ENCODE results near the gene TRIM32. TPM values are rescaled to one million over a fixed set of nuclear protein-coding genes. Genes with fewer than 3 reads are reported as not detected.

TRIM32 gene
- total and polyA plus RNA-seq, 4 donors, result 3.3 to 25.5 (median 13.1) TPM

DNA sequence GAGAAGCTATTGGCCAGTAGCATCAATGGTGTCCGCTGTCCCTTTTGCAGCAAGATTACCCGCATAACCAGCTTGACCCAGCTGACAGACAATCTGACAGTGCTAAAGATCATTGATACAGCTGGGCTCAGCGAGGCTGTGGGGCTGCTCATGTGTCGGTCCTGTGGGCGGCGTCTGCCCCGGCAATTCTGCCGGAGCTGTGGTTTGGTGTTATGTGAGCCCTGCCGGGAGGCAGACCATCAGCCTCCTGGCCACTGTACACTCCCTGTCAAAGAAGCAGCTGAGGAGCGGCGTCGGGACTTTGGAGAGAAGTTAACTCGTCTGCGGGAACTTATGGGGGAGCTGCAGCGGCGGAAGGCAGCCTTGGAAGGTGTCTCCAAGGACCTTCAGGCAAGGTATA lies 10.8 kb downstream of the TRIM32 start:
- no peak overlapping the region for H3K27ac ChIP-seq (ENCODE audit: low read depth in 1 of 2, low read length in 2 of 2)
- H3K36me3 ChIP-seq (ENCODE audit: control insufficient read depth in 1 of 2, insufficient read depth in 2 of 2, low read length in 1 of 2), result peaks cover 0 to 14% of the 10 kb centered on the region in 2 donors
- DNase-seq (no peak), ATAC-seq (ENCODE audit: low FRiP score) (no peak)
- H3K4me1 ChIP-seq (ENCODE audit: control insufficient read depth in 1 of 2, insufficient read depth in 2 of 2, low read length in 2 of 2), result peaks cover 3 to 4% of the 10 kb centered on the region in 2 donors
- H3K27me3 ChIP-seq (ENCODE audit: control insufficient read depth in 1 of 2, insufficient read depth in 2 of 2, low read length in 1 of 2), result no peaks in the 10 kb centered on the region
- intact Hi-C loops (cut with DNase I), result no loop called here
- 83 to 91% methylated on average over 16 of the region's 16 CpGs for WGBS, 2 donors
- H3K9me3 ChIP-seq (ENCODE audit: control insufficient read depth, low read length), result no peaks in the 10 kb centered on the region
- H3K4me3 ChIP-seq (ENCODE audit: low read length in 2 of 2), result no peak overlapping the region

DNA sequence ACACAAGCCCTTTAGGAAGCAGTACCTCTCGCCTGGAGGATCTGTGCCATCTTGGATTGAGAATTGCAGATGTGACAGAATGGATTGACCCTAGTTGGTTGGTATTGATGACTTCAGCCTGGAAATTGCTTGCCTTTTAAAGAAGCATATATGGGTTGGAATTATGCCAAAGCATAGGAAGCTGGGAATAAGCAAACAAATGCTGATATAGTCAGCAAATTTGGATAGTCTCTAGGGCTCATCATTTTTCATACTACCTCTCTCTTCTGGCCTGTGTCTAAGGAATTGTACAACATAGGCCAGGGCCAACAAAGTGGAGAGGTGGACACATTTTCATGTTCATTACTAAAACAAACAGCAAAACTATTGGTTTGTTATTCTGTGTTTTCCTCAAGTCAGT lies 13.2 kb downstream of the TRIM32 start:
- DNase-seq (no peak), ATAC-seq (ENCODE audit: low FRiP score) (no peak)
- Histone ChIP-seq H3K9me3 (ENCODE audit: control insufficient read depth, low read length) (no peaks in the 10 kb centered on the region), H3K36me3 (ENCODE audit: control insufficient read depth in 1 of 2, insufficient read depth in 2 of 2, low read length in 1 of 2) (peaks cover 0 to 14% of the 10 kb centered on the region in 2 donors), H3K27me3 (ENCODE audit: control insufficient read depth in 1 of 2, insufficient read depth in 2 of 2, low read length in 1 of 2) (no peaks in the 10 kb centered on the region), H3K27ac (ENCODE audit: low read depth in 1 of 2, low read length in 2 of 2) (no peak overlapping the region), H3K4me1 (ENCODE audit: control insufficient read depth in 1 of 2, insufficient read depth in 2 of 2, low read length in 2 of 2) (no peaks in the 10 kb centered on the region), H3K4me3 (ENCODE audit: low read length in 2 of 2) (no peak overlapping the region)
- intact Hi-C loops (cut with DNase I), result no loop called here
- 96 to 100% methylated on average over 1 of the region's 1 CpG for WGBS, 2 donors

DNA sequence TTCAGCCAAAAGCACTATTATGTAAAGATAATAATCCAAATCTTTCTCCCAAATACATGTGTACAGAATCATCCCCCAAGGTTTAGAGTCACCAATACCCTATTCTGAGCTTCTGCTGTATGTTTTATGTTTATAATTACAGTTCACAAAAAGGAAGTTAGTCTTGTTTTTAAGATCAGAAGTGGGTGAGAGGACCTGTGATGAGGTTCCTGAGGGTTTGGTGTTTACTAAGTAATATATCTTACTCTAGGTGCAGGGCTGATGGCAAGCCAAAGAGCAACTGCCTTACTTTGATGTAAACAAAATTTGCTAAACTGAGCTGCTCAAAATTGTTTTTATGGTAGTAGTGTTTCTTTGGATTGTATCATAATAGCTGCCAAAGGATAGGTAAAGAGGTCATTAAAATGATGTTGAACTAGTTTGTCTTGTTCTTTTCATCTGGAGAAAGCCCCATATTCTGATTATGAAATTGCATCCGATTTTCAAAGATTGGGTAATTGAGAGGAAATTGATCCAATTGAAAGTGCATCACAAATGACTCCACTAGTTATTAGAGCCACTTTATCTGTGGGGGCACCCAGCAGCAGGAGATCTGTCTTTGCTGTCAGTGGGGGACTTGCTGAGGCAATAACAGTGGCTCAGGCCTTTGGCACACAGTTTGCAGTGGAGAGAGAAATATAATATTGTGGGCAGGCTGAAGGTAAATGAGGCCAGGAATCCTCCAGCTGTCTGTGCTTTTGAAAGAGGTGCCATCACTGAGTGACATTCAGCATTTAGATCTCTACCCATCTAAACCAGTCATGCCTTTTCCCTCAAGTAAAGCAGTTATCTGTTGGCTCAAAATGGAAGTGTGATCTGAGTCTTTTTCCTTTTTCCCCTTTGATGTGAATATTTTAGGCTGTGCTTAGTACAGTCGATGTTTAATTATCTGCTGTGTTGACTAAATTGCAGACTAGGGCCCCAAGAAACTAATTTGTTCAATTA lies 14.1 kb downstream of the TRIM32 start:
- intact Hi-C loops (cut with DNase I), result no loop called here
- Histone ChIP-seq H3K4me3 (ENCODE audit: low read length in 2 of 2) (no peak overlapping the region), H3K36me3 (ENCODE audit: control insufficient read depth in 1 of 2, insufficient read depth in 2 of 2, low read length in 1 of 2) (peaks cover 0 to 14% of the 10 kb centered on the region in 2 donors), H3K27me3 (ENCODE audit: control insufficient read depth in 1 of 2, insufficient read depth in 2 of 2, low read length in 1 of 2) (no peaks in the 10 kb centered on the region), H3K9me3 (ENCODE audit: control insufficient read depth, low read length) (no peaks in the 10 kb centered on the region), H3K27ac (ENCODE audit: low read depth in 1 of 2, low read length in 2 of 2) (no peak overlapping the region), H3K4me1 (ENCODE audit: control insufficient read depth in 1 of 2, insufficient read depth in 2 of 2, low read length in 2 of 2) (no peaks in the 10 kb centered on the region)
- WGBS, 2 donors, result 88 to 91% methylated on average over 2 of the region's 2 CpGs
- no peak for DNase-seq
- ATAC-seq (ENCODE audit: low FRiP score), result no peak

DNA sequence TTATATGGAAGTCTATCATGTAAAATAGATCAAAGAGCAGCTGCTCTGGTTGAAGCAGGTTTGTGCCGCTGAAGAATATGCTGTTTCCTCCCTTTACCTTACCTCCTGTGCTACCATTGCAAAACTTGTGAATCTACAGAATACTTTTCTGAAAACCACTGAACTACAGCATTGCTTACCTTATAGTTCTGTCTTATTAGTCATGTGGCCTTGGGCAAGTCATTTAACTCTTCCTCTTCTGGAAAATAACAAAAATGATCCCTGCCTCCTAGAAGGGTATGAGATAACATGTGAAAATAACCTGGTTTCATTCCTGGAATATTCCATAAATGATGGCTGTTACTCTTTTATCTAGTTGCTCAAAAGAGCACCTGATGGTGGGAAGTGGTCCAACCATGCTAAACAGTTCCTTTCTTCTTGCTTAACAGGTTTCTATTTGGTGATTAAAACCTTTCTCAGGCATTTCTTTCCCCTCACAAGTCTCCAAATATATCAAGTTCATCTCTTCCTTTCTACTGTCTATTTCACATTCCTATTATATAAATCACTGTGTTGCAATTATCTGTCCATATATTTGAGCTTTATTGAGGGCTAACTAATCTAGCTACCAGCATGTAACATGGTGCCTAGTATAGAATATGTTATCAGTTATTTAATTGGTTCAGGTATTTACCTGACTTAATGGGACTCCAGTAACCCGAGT lies 15.0 kb downstream of the TRIM32 start:
- no peaks in the 10 kb centered on the region for H3K27me3 ChIP-seq (ENCODE audit: control insufficient read depth in 1 of 2, insufficient read depth in 2 of 2, low read length in 1 of 2)
- no peaks in the 10 kb centered on the region for H3K9me3 ChIP-seq (ENCODE audit: control insufficient read depth, low read length)
- H3K27ac ChIP-seq (ENCODE audit: low read depth in 1 of 2, low read length in 2 of 2), result no peak overlapping the region
- no peak for DNase-seq
- ATAC-seq (ENCODE audit: low FRiP score), result no peak
- WGBS, 2 donors, result 72 to 97% methylated on average over 2 of the region's 2 CpGs
- H3K36me3 ChIP-seq (ENCODE audit: control insufficient read depth in 1 of 2, insufficient read depth in 2 of 2, low read length in 1 of 2), result peaks cover 0 to 14% of the 10 kb centered on the region in 2 donors
- intact Hi-C loops (cut with DNase I), result no loop called here
- no peaks in the 10 kb centered on the region for H3K4me1 ChIP-seq (ENCODE audit: control insufficient read depth in 1 of 2, insufficient read depth in 2 of 2, low read length in 2 of 2)
- no peak overlapping the region for H3K4me3 ChIP-seq (ENCODE audit: low read length in 2 of 2)

DNA sequence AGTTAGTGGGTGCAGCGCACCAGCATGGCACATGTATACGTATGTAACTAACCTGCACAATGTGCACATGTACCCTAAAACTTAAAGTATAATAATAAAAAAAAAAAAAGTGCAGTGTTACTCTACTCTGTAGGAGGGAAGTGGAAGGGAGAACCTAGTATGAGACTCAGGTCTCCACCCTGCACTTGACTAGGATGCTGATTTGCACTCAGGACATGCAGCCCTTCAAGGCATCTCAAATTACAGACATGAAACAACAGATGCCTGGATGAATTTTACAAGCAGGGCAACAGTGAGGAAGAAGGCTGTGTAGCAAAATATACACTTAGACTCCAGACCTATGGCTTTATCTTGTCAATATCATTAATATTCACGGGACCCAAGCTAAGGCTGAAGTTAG lies 16.5 kb downstream of the TRIM32 start:
- ATAC-seq (ENCODE audit: low FRiP score), result no peak
- no peaks in the 10 kb centered on the region for H3K9me3 ChIP-seq (ENCODE audit: control insufficient read depth, low read length)
- intact Hi-C loops (cut with DNase I), result no loop called here
- no peak overlapping the region for H3K27ac ChIP-seq (ENCODE audit: low read depth in 1 of 2, low read length in 2 of 2)
- no peak for DNase-seq
- H3K27me3 ChIP-seq (ENCODE audit: control insufficient read depth in 1 of 2, insufficient read depth in 2 of 2, low read length in 1 of 2), result no peaks in the 10 kb centered on the region
- H3K36me3 ChIP-seq (ENCODE audit: control insufficient read depth in 1 of 2, insufficient read depth in 2 of 2, low read length in 1 of 2), result peaks cover 0 to 5% of the 10 kb centered on the region in 2 donors
- 88 to 99% methylated on average over 1 to 3 of the region's 3 CpGs for WGBS, 2 donors
- no peaks in the 10 kb centered on the region for H3K4me1 ChIP-seq (ENCODE audit: control insufficient read depth in 1 of 2, insufficient read depth in 2 of 2, low read length in 2 of 2)
- no peak overlapping the region for H3K4me3 ChIP-seq (ENCODE audit: low read length in 2 of 2)

DNA sequence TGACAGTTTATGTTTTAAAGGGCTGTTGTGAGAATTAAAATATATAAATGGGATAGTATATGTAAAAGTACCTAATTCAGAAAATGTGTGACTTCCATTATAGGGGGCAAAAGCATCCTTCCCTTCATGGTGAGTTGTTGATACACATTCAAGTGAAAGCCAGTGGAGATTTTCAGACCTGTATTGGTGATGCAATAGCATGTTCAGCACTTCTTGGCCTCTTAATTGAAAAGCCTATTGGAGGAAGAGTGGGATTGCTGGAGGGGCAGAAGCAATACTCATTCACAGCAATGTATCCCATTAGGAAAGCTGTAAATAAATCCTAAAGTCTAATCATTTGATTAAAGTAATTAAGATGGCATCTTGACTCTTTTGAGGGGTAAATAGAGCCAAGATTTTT lies 17.4 kb downstream of the TRIM32 start:
- H3K9me3 ChIP-seq (ENCODE audit: control insufficient read depth, low read length), result no peaks in the 10 kb centered on the region
- H3K36me3 ChIP-seq (ENCODE audit: control insufficient read depth in 1 of 2, insufficient read depth in 2 of 2, low read length in 1 of 2), result peaks cover 0 to 2% of the 10 kb centered on the region in 2 donors
- DNase-seq, result no peak
- no peaks in the 10 kb centered on the region for H3K27me3 ChIP-seq (ENCODE audit: control insufficient read depth in 1 of 2, insufficient read depth in 2 of 2, low read length in 1 of 2)
- H3K4me3 ChIP-seq (ENCODE audit: low read length in 2 of 2), result no peak overlapping the region
- H3K27ac ChIP-seq (ENCODE audit: low read depth in 1 of 2, low read length in 2 of 2), result no peak overlapping the region
- H3K4me1 ChIP-seq (ENCODE audit: control insufficient read depth in 1 of 2, insufficient read depth in 2 of 2, low read length in 2 of 2), result no peaks in the 10 kb centered on the region
- no peak for ATAC-seq (ENCODE audit: low FRiP score)
- intact Hi-C loops (cut with DNase I), result no loop called here

DNA sequence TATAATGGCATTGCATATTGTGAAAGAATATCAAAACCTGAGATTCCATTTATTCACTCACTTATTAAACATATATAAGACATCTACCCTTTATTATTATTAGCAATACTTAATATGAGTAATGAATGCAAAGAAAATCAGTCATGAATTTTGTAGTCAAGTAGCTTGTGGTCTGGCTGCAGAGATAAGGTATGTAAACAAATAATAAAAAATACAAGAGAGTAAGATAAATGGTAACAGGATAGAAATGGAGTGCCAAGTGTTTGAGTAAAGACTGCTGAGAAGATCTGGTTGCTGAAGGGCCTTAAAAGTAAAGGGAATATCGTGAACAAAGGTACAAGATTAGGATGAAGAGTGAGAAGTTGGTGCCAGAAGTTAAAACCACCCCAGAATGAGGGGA lies 18.4 kb downstream of the TRIM32 start:
- H3K27me3 ChIP-seq (ENCODE audit: control insufficient read depth in 1 of 2, insufficient read depth in 2 of 2, low read length in 1 of 2), result no peaks in the 10 kb centered on the region
- no peak overlapping the region for H3K27ac ChIP-seq (ENCODE audit: low read depth in 1 of 2, low read length in 2 of 2)
- H3K9me3 ChIP-seq (ENCODE audit: control insufficient read depth, low read length), result no peaks in the 10 kb centered on the region
- no peaks in the 10 kb centered on the region for H3K4me1 ChIP-seq (ENCODE audit: control insufficient read depth in 1 of 2, insufficient read depth in 2 of 2, low read length in 2 of 2)
- DNase-seq, result no peak
- no peak for ATAC-seq (ENCODE audit: low FRiP score)
- intact Hi-C loops (cut with DNase I), result no loop called here
- 29 to 45% methylated on average over 1 of the region's 1 CpG for WGBS, 2 donors
- H3K4me3 ChIP-seq (ENCODE audit: low read length in 2 of 2), result no peak overlapping the region
- H3K36me3 ChIP-seq (ENCODE audit: control insufficient read depth in 1 of 2, insufficient read depth in 2 of 2, low read length in 1 of 2), result no peaks in the 10 kb centered on the region

DNA sequence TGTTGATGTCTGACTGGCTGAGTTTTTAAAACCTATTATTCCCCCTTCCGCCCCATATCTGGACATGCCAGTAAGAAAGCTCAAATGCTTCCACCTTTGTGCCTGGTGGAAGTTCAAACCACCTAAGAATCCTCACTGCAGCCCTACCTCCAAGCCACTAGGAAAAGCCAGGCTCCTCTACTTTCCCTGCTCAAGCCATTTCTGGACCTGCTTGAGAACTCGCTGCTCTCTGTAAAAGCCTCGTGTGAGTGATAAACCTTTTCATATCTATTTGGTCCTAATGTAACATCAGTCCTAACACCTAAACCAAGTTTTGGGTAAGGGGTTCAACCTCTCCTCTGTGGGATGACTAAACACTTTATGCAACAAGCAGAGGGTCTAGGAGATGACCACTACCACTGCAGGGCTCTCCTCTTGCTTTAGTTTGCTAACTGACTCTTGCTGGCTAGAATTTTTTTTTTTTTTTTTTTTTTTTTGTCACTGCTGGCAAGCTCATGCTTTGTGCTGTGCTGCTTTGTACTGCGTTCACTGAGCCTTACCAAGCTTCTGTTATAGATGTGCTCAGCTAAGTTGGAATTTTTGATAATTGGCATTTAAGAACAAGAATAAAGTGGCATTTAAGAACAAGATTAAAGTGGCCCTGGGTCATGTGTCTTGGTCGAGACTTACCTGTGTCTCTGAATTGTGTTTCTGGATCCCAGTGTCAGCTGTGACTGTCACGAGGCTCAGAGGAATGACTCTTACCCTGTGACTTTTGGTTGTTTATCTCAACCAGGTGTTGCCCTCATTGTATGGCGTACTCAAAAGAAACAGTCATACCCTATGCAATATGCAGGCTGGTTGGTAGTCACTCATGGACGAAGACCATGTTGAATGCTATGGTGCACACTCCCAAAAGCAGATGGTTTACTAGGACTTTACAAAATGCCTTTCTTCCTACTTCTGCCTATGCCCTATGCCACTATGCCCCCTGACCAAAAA lies 19.5 kb downstream of the TRIM32 start:
- intact Hi-C loops (cut with DNase I), result no loop called here
- no peak for ATAC-seq (ENCODE audit: low FRiP score)
- WGBS, 2 donors, result 61 to 64% methylated on average over 8 of the region's 8 CpGs
- DNase-seq, result no peak
- H3K27me3 ChIP-seq (ENCODE audit: control insufficient read depth in 1 of 2, insufficient read depth in 2 of 2, low read length in 1 of 2), result no peaks in the 10 kb centered on the region
- no peaks in the 10 kb centered on the region for H3K4me1 ChIP-seq (ENCODE audit: control insufficient read depth in 1 of 2, insufficient read depth in 2 of 2, low read length in 2 of 2)
- H3K4me3 ChIP-seq (ENCODE audit: low read length in 2 of 2), result no peak overlapping the region
- H3K27ac ChIP-seq (ENCODE audit: low read depth in 1 of 2, low read length in 2 of 2), result no peak overlapping the region
- H3K9me3 ChIP-seq (ENCODE audit: control insufficient read depth, low read length), result no peaks in the 10 kb centered on the region
- H3K36me3 ChIP-seq (ENCODE audit: control insufficient read depth in 1 of 2, insufficient read depth in 2 of 2, low read length in 1 of 2), result no peaks in the 10 kb centered on the region

All from aorta (tissue), 5 donors.